HepG2 (cell line): Measurements from ENCODE around the gene MAP3K14. TPM values are rescaled to one million over a fixed set of nuclear protein-coding genes. Genes with fewer than 3 reads are reported as not detected.

ENCODE experiments used
- BRF2 ChIP-seq: sonication (generic); formaldehyde crosslinking; IDR thresholded peaks from 2 replicates; pipeline ENCODE4 v1.8.1; 2022; ENCODE audit warnings: mild to moderate bottlenecking, missing genetic modification reagents
- DDIT3 ChIP-seq: sonication (generic); formaldehyde crosslinking; IDR thresholded peaks from 2 replicates; pipeline ENCODE4 v1.4.0; 2020; ENCODE audit warnings: mild to moderate bottlenecking, missing genetic modification reagents
- EP300 ChIP-seq, 3 experiments: sonication (generic) in 1 of 3; formaldehyde crosslinking in 1 of 3; IDR thresholded peaks; 2 replicates each; pipeline versions ENCODE4 v1.5.1 to v1.6.1; 2011 to 2020; ENCODE audit warnings: low read depth in 2 of 3, low read length in 2 of 3, borderline replicate concordance in 1 of 3, improper control_type of control experiment in 1 of 3, mild to moderate bottlenecking in 1 of 3, missing genetic modification reagents in 1 of 3, moderate library complexity in 1 of 3
- JUND ChIP-seq: sonication (generic); formaldehyde crosslinking; IDR thresholded peaks from 2 replicates; pipeline ENCODE4 v1.8.0; 2022; ENCODE audit warnings: mild to moderate bottlenecking, missing genetic modification reagents
- KLF11 ChIP-seq: IDR thresholded peaks from 2 replicates; pipeline ENCODE4 v1.6.1; 2016; ENCODE audit warnings: missing compliant biosample characterization
- MXD4 ChIP-seq: IDR thresholded peaks from 2 replicates; pipeline ENCODE4 v1.6.1; 2016; ENCODE audit warnings: mild to moderate bottlenecking, missing biosample characterization, missing genetic modification reagents
- MZF1 ChIP-seq: sonication (generic); formaldehyde crosslinking; IDR thresholded peaks from 2 replicates; pipeline ENCODE4 v1.8.1; 2023; ENCODE audit warnings: mild to moderate bottlenecking, missing genetic modification reagents, borderline replicate concordance
- PAF1 ChIP-seq: IDR thresholded peaks from 2 replicates; pipeline ENCODE4 v1.6.1; 2016; ENCODE audit warnings: missing genetic modification reagents, missing compliant biosample characterization
- PRDM4 ChIP-seq: sonication (generic); formaldehyde crosslinking; IDR thresholded peaks from 2 replicates; pipeline ENCODE4 v1.9.0; 2021; ENCODE audit warnings: missing genetic modification reagents, borderline replicate concordance
- SIX4 ChIP-seq: sonication (generic); formaldehyde crosslinking; IDR thresholded peaks from 2 replicates; pipeline ENCODE4 v1.4.0; 2020; ENCODE audit warnings: missing genetic modification reagents
- SOX13 ChIP-seq, 3 experiments: fragments of 450-650 bp in 1 of 3; sonication (generic) in 1 of 3; formaldehyde crosslinking in 1 of 3; IDR thresholded peaks in 2 of 3; conservative IDR thresholded peaks in 1 of 3; 2 replicates each; pipeline versions ENCODE4 v1.5.0 to v1.6.1; 2016 to 2020; ENCODE audit warnings: antibody characterized with exemption in 1 of 3, mild to moderate bottlenecking in 1 of 3, missing compliant biosample characterization in 1 of 3, missing genetic modification reagents in 1 of 3, moderate library complexity in 1 of 3
- ZC3H13 ChIP-seq: sonication (generic); formaldehyde crosslinking; IDR thresholded peaks from 2 replicates; pipeline ENCODE4 v1.8.1; 2023; ENCODE audit warnings: mild to moderate bottlenecking, missing genetic modification reagents, moderate library complexity
- ZMYM3 ChIP-seq: sonication (generic); formaldehyde crosslinking; IDR thresholded peaks from 2 replicates; pipeline ENCODE4 v1.5.1; 2020; ENCODE audit warnings: mild to moderate bottlenecking, missing genetic modification reagents
- ZNF230 ChIP-seq: sonication (generic); formaldehyde crosslinking; IDR thresholded peaks from 2 replicates; pipeline ENCODE4 v1.4.0; 2020; ENCODE audit warnings: mild to moderate bottlenecking, missing genetic modification reagents
- ZNF333 ChIP-seq: sonication (generic); formaldehyde crosslinking; IDR thresholded peaks from 2 replicates; pipeline ENCODE4 v1.4.0; 2020; ENCODE audit warnings: mild to moderate bottlenecking, missing genetic modification reagents, borderline replicate concordance
- ZNF547 ChIP-seq: sonication (generic); formaldehyde crosslinking; IDR thresholded peaks from 2 replicates; pipeline ENCODE4 v1.5.1; 2020; ENCODE audit warnings: mild to moderate bottlenecking, missing genetic modification reagents
- ZNF550 ChIP-seq: sonication (generic); formaldehyde crosslinking; IDR thresholded peaks from 2 replicates; pipeline ENCODE4 v1.4.0; 2020; ENCODE audit warnings: mild to moderate bottlenecking, missing genetic modification reagents, borderline replicate concordance
- ZNF552 ChIP-seq: sonication (generic); formaldehyde crosslinking; IDR thresholded peaks from 2 replicates; pipeline ENCODE4 v1.9.0; 2022; ENCODE audit warnings: missing genetic modification reagents, mild to moderate bottlenecking, borderline replicate concordance
- ZNF772 ChIP-seq: sonication (generic); formaldehyde crosslinking; IDR thresholded peaks from 2 replicates; pipeline ENCODE4 v1.5.0; 2020; ENCODE audit warnings: mild to moderate bottlenecking, missing genetic modification reagents
- ZSCAN20 ChIP-seq: sonication (generic); formaldehyde crosslinking; IDR thresholded peaks from 2 replicates; pipeline ENCODE4 v1.4.0; 2020; ENCODE audit warnings: missing genetic modification reagents, mild to moderate bottlenecking, borderline replicate concordance
- polyA plus RNA-seq, 8 experiments: library from polyadenylated mRNA; depleted of rRNA in 3 of 8; stranded (reverse) in 7 of 8; unstranded in 1 of 8; fragments of >200 nt; fragmentation: Illumina TruSeq in 4 of 8; extraction: Trizol in 4 of 8; gene quantifications; 2 replicates each; pipeline versions ENCODE4 v1.2.1 to v1.2.3, GENCODE V29; 2011 to 2016; ENCODE audit warnings: low read depth in 4 of 8, missing spikeins in 1 of 8, mixed read lengths in 1 of 8; ENCODE audit not compliant: insufficient read depth in 1 of 8
- total RNA-seq, 5 experiments: library from RNA; depleted of rRNA; stranded (reverse); fragments of >200 nt; fragmentation: Illumina TruSeq; extraction: Trizol; gene quantifications; 2 replicates each; pipeline ENCODE4 v1.2.3, GENCODE V29; 2016; ENCODE audit warnings: low read depth in 1 of 5
- TF ChIP-seq, protein P1 (sequence below): conservative IDR thresholded peaks from 2 replicates; pipeline ENCODE4 v1.6.1; 2018; ENCODE audit warnings: missing genetic modification reagents
- TF ChIP-seq, protein P2 (sequence below): IDR thresholded peaks from 2 replicates; pipeline ENCODE4 v1.6.1; 2016

The MAP3K14 gene
- total and polyA plus RNA-seq, 2 of the 13 experiments (the other 11 are each of a cell fraction or from before 2014, with no cell fraction given), result 2.6 TPM

- TF ChIP-seq ZNF550 (no peak), ZNF552 (CRISPR knock-in tag) (no peak), ZSCAN20 (CRISPR knock-in tag) (peak; percentile 91; the same call in 1 of the 2 replicates), ZNF230 (CRISPR knock-in tag) (peak; percentile 1; the same call in 1 of the 2 replicates), ZNF333 (no peak), ZNF547 (CRISPR knock-in tag) (no peak; the same call in 1 of the 2 replicates), SOX13 (IDR thresholded peaks at IDR 0.05) (no peak), SOX13 (CRISPR knock-in tag; conservative IDR thresholded peaks at IDR 0.05 in 1 of 2, IDR thresholded peaks at IDR 0.05 in 1 of 2) (no peak), ZNF772 (CRISPR knock-in tag) (no peak), MZF1 (no peak), MXD4 (CRISPR knock-in tag) (no peak; the same call in 1 of the 2 replicates), ZMYM3 (CRISPR knock-in tag) (peak; percentile 57; the same call in 1 of the 2 replicates), BRF2 (CRISPR knock-in tag) (no peak), KLF11 (CRISPR knock-in tag) (no peak), DDIT3 (CRISPR knock-in tag) (no peak), PRDM4 (CRISPR knock-in tag) (0 out of 2 replicates have a peak, but pooled peaks have one; percentile 24), SIX4 (CRISPR knock-in tag) (no peak), JUND (CRISPR knock-in tag) (no peak), EP300 (IDR thresholded peaks at IDR 0.05; ENCODE audit: low read depth in 2 of 2, low read length in 2 of 2) (no peak), EP300 (CRISPR knock-in tag; IDR thresholded peaks at IDR 0.05; ENCODE audit: borderline replicate concordance) (no peak), ZC3H13 (CRISPR knock-in tag) (peak; percentile 51; the same call in 1 of the 2 replicates), PAF1 (CRISPR knock-in tag) (no peak)
- TF ChIP-seq, protein P1, sequence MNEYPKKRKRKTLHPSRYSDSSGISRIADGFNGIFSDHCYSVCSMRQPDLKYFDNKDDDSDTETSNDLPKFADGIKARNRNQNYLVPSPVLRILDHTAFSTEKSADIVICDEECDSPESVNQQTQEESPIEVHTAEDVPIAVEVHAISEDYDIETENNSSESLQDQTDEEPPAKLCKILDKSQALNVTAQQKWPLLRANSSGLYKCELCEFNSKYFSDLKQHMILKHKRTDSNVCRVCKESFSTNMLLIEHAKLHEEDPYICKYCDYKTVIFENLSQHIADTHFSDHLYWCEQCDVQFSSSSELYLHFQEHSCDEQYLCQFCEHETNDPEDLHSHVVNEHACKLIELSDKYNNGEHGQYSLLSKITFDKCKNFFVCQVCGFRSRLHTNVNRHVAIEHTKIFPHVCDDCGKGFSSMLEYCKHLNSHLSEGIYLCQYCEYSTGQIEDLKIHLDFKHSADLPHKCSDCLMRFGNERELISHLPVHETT (CRISPR knock-in tag), result peak; percentile 92; the same call in 1 of the 2 replicates
- TF ChIP-seq, protein P2, sequence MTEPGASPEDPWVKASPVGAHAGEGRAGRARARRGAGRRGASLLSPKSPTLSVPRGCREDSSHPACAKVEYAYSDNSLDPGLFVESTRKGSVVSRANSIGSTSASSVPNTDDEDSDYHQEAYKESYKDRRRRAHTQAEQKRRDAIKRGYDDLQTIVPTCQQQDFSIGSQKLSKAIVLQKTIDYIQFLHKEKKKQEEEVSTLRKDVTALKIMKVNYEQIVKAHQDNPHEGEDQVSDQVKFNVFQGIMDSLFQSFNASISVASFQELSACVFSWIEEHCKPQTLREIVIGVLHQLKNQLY (CRISPR knock-in tag), result no peak
Measured at GRCh38 chr17:45316434-45317110, at the start of gene MAP3K14 (continued).
